D341Med (cell line): ENCODE results near the gene EGLN1.
"Not testable (repeated sequence)": the region's sequence is repeated elsewhere in the genome, so short reads cannot be mapped to it uniquely, and the experiment has no call there.

Experiments
- DNase-seq: peaks from one replicate; pipeline ENCODE4 v3.0.0; 2012; ENCODE audit warnings: low spot score

EGLN1 gene

GRCh38 chr1:231359113-231359512 lies 63.0 kb downstream of the EGLN1 start:
- no peak for DNase-seq

DNA sequence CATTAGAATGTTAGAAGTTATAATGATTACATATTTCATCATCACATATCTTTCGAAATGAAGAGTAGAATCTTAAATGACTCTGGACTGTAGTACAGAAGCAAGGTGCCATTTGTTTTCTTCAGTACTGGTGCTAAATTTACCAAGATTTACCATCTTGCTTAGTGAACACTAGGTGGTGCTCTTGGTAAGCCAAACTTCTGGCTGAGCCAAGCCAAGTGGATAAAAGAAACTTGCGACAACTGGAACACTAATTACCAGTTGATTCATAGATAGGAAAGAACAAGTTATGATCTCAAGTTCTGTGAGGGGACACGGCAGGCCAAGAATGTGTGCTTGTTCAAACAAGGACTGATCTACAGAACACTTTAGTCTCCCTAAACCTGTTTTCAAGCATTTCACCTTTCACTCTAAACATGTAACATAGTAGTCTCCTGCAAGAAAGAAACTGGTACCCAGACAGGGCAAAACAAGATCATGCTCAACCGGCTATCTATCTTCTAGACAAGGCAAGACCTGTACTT lies 64.2 kb downstream of the EGLN1 start:
- peak; percentile 70 for DNase-seq

DNA sequence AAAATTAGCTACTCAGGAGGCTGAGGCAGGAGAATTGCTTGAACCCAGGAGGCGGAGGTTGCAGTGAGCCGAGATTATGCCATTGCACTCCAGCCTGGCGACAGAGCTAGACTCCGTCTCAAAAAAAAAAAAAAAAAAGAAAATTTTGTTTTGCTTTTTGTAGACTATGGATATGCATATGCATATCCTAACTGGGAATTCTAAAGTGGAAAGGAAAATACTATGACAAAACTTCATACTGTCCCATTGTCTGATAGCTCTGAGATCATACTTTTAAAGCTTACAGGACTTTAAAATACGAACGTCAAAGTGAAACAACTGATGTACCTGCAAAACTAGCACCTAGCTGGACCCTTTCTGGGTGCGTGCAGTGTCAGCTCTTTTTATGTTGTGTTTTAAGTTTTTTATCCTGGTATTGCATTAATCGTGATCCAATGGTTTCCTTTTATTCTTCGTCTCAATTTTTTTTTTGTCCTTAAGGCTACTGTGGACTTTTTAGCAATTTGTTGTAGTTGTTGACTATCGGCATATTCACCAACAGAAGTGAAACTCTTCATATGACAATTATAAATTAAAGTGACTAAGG lies 64.8 kb downstream of the EGLN1 start:
- DNase-seq = no peak

DNA sequence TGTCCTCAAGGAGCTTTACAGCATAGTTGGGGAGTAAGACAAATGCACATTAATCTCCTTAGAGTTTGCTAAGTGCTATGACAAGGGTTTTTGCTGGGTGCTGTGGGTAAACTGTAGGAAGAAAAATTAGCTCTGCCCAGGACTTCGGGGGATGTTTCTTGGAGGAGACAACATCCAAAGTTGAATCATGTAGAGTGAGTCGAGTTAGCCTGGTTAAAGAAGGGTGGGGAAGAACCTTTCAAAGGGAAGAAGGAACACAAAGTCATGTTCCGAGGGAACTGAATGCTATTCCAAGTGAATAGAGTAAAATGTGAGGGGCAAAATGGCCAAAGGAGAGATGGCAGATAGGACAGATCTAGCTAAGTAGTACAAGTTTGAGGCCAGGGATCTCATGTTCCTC lies 66.9 kb downstream of the EGLN1 start:
- no peak for DNase-seq

GRCh38 chr1:231354330-231355020 lies 67.6 kb downstream of the EGLN1 start:
- no peak for DNase-seq

- DNase-seq = no peak
Observed at GRCh38 chr1:231353086-231353485, 69.0 kb downstream of the EGLN1 start.

- DNase-seq = no peak
Observed at GRCh38 chr1:231351816-231352215, 70.3 kb downstream of the EGLN1 start.

- not testable (repeated sequence) for DNase-seq
Observed at GRCh38 chr1:231348856-231349255, 73.2 kb downstream of the EGLN1 start.

- no peak for DNase-seq
Observed at GRCh38 chr1:231348442-231348841, 73.6 kb downstream of the EGLN1 start.

- DNase-seq = no peak
Observed at GRCh38 chr1:231347961-231348360, 74.1 kb downstream of the EGLN1 start.

GRCh38 chr1:231340328-231341013 lies 81.6 kb downstream of the EGLN1 start:
- DNase-seq = no peak

GRCh38 chr1:231338270-231339128 lies 83.6 kb downstream of the EGLN1 start, which contains the start of gene SPRTN:
Gene SPRTN, plus strand, starts transcription at chr1:231338293. Its CDS starts 91 bp downstream, at chr1:231338384.
- DNase-seq = peak; percentile 94

- DNase-seq = peak; percentile 98
Observed at GRCh38 chr1:231337472-231338269, 84.4 kb downstream of the EGLN1 start, which contains the start of gene EXOC8. Gene EXOC8, minus strand, starts transcription at chr1:231337852. Its CDS starts 107 bp downstream, at chr1:231337745.

GRCh38 chr1:231337043-231337471 lies 85.0 kb downstream of the EGLN1 start:
- DNase-seq = no peak

GRCh38 chr1:231335663-231336602 lies 86.2 kb downstream of the EGLN1 start:
- DNase-seq = no peak

GRCh38 chr1:231334952-231335351 lies 87.1 kb downstream of the EGLN1 start:
- DNase-seq = no peak

DNA sequence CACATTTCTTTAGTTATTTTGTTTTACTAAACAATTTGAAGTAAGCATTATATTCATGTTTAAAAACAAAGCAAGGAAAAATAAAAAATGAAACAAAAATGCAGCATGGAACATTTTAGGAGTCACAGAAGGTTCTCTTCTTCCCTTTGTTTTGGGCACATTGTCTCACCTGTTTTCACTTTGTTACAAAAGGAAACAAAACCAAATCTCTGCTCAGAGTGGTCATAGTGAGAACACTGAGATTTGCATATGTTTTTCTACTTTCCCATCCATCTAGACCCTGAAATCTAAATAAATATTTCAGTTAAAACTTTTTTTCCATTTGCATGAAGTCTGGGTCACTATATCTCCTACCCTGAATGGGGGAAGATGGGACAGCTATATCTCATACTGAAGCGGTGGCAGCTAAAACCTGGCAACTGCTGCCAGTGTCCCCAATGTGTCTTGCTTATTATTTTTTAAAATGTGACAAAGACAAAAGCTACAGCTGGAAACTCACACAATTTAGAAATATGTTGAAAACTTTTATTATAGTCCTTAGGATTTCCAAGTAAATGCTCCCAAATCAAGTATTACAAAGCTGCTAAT lies 87.9 kb downstream of the EGLN1 start:
- DNase-seq = no peak

- DNase-seq = no peak
Observed at GRCh38 chr1:231332761-231333160, 89.3 kb downstream of the EGLN1 start.

DNA sequence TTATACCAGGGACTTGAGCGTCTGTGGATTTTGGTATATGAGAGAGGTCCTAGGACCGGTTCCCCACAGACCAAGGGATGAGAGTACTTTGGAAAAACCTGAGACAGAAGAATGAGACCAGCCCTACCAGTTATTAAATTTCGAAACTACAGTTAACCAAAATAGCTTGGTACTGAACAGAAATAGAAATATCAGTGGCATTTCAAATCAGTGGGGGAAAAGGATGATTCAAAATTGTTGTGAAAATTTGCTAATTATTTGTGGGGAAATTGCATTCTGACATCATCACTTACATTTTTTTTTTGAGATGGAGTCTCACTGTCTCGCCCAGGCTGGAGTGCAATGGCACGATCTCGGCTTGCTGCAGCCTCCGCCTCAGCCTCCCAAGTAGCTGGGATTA lies 92.6 kb downstream of the EGLN1 start:
- DNase-seq = no peak
